ENCODE measurements around the gene LY86. TPM values are rescaled to one million over a fixed set of nuclear protein-coding genes. Genes with fewer than 3 reads are reported as not detected.

Gene LY86
- total and polyA plus RNA-seq, 10 of the 15 experiments (the other 5 are each of a cell fraction or from before 2014, with no cell fraction given) = 68.2 to 457 (median 128) TPM

DNA sequence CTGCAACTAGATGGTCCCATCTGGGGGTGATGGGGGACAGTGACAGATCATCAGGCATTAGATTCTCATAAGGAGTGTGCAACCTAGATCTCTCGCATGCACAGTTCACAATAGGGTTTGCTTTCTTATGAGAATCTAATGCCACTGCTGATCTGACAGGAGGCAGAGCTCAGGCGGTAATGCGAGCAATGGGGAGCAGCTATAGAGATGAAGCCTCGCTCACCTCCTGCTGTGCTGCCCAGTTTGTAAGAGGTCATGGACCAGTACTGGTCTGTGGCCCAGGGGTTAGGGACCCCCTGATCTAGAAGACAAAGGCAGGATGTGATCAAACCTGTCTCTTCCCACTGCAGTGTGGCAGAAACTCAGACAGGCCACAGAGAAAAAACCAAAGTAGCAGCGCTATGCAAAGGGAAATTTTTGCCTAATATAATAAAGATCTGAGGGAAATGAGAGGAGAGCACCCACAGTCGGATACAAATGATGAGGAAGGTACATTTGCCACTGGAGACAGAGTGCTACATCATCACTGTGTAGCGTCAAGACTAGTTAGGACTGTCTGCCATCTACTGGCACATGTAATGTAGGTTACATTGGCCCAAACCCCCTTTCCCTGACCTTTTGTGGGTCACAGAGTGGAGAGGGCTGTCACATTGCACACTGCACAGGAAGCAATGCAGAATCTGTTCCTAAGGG is 4.1 kb upstream of the LY86 start (continued):
- TF ChIP-seq, protein P1, sequence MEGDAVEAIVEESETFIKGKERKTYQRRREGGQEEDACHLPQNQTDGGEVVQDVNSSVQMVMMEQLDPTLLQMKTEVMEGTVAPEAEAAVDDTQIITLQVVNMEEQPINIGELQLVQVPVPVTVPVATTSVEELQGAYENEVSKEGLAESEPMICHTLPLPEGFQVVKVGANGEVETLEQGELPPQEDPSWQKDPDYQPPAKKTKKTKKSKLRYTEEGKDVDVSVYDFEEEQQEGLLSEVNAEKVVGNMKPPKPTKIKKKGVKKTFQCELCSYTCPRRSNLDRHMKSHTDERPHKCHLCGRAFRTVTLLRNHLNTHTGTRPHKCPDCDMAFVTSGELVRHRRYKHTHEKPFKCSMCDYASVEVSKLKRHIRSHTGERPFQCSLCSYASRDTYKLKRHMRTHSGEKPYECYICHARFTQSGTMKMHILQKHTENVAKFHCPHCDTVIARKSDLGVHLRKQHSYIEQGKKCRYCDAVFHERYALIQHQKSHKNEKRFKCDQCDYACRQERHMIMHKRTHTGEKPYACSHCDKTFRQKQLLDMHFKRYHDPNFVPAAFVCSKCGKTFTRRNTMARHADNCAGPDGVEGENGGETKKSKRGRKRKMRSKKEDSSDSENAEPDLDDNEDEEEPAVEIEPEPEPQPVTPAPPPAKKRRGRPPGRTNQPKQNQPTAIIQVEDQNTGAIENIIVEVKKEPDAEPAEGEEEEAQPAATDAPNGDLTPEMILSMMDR (IDR thresholded peaks at IDR 0.05 in 2 of 3, conservative IDR thresholded peaks at IDR 0.05 in 1 of 3; ENCODE audit: control insufficient read depth in 2 of 3, extremely low read depth in 1 of 3, insufficient read depth in 1 of 3, low read depth in 3 of 3, low read length in 3 of 3) = peak; percentile 55 to 83 (median 55); a peak in 5 of 6 replicates
- TF ChIP-seq STAT1 (conservative IDR thresholded peaks at IDR 0.05) = no peak
- no peak for TF ChIP-seq RB1 (IDR thresholded peaks at IDR 0.05; ENCODE audit: borderline replicate concordance)
- no peak for TF ChIP-seq FOXM1 (IDR thresholded peaks at IDR 0.05; ENCODE audit: low read depth, low read length)
- TF ChIP-seq, protein P2, sequence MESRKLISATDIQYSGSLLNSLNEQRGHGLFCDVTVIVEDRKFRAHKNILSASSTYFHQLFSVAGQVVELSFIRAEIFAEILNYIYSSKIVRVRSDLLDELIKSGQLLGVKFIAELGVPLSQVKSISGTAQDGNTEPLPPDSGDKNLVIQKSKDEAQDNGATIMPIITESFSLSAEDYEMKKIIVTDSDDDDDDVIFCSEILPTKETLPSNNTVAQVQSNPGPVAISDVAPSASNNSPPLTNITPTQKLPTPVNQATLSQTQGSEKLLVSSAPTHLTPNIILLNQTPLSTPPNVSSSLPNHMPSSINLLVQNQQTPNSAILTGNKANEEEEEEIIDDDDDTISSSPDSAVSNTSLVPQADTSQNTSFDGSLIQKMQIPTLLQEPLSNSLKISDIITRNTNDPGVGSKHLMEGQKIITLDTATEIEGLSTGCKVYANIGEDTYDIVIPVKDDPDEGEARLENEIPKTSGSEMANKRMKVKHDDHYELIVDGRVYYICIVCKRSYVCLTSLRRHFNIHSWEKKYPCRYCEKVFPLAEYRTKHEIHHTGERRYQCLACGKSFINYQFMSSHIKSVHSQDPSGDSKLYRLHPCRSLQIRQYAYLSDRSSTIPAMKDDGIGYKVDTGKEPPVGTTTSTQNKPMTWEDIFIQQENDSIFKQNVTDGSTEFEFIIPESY (IDR thresholded peaks at IDR 0.05) = no peak
- TF ChIP-seq SRF (IDR thresholded peaks at IDR 0.05; ENCODE audit: low read depth in 2 of 2, low read length in 2 of 2) = no peak
- TF ChIP-seq PAX8 (IDR thresholded peaks at IDR 0.05) = no peak
- TF ChIP-seq BHLHE40 (IDR thresholded peaks at IDR 0.05; ENCODE audit: borderline replicate concordance in 1 of 2, low read depth in 2 of 2, low read length in 1 of 2) = no peak
- no peak for TF ChIP-seq CBFB (IDR thresholded peaks at IDR 0.05; ENCODE audit: low read depth)
- no peak for TF ChIP-seq CHD2 (IDR thresholded peaks at IDR 0.05; ENCODE audit: borderline replicate concordance, low read depth, low read length)
- no peak for TF ChIP-seq USF1 (IDR thresholded peaks at IDR 0.05; ENCODE audit: borderline replicate concordance, extremely low read length, insufficient read depth, low read depth, low read length)
- TF ChIP-seq E4F1 (IDR thresholded peaks at IDR 0.05; ENCODE audit: borderline replicate concordance, partially characterized antibody) = no peak
- TF ChIP-seq, protein P3, sequence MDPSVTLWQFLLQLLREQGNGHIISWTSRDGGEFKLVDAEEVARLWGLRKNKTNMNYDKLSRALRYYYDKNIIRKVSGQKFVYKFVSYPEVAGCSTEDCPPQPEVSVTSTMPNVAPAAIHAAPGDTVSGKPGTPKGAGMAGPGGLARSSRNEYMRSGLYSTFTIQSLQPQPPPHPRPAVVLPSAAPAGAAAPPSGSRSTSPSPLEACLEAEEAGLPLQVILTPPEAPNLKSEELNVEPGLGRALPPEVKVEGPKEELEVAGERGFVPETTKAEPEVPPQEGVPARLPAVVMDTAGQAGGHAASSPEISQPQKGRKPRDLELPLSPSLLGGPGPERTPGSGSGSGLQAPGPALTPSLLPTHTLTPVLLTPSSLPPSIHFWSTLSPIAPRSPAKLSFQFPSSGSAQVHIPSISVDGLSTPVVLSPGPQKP (IDR thresholded peaks at IDR 0.05; ENCODE audit: low read depth, low read length) = no peak
- TF ChIP-seq, protein P4, sequence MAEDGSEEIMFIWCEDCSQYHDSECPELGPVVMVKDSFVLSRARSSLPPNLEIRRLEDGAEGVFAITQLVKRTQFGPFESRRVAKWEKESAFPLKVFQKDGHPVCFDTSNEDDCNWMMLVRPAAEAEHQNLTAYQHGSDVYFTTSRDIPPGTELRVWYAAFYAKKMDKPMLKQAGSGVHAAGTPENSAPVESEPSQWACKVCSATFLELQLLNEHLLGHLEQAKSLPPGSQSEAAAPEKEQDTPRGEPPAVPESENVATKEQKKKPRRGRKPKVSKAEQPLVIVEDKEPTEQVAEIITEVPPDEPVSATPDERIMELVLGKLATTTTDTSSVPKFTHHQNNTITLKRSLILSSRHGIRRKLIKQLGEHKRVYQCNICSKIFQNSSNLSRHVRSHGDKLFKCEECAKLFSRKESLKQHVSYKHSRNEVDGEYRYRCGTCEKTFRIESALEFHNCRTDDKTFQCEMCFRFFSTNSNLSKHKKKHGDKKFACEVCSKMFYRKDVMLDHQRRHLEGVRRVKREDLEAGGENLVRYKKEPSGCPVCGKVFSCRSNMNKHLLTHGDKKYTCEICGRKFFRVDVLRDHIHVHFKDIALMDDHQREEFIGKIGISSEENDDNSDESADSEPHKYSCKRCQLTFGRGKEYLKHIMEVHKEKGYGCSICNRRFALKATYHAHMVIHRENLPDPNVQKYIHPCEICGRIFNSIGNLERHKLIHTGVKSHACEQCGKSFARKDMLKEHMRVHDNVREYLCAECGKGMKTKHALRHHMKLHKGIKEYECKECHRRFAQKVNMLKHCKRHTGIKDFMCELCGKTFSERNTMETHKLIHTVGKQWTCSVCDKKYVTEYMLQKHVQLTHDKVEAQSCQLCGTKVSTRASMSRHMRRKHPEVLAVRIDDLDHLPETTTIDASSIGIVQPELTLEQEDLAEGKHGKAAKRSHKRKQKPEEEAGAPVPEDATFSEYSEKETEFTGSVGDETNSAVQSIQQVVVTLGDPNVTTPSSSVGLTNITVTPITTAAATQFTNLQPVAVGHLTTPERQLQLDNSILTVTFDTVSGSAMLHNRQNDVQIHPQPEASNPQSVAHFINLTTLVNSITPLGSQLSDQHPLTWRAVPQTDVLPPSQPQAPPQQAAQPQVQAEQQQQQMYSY (CRISPR knock-in tag; IDR thresholded peaks at IDR 0.05) = no peak
- TF ChIP-seq SIX5 (IDR thresholded peaks at IDR 0.05; ENCODE audit: low read depth, low read length, severe bottlenecking) = no peak

All from GM12878 (cell line).